PC-9 (cell line): ENCODE data around the gene SLC35F3. TPM values are rescaled to one million over a fixed set of nuclear protein-coding genes. Genes with fewer than 3 reads are reported as not detected.

ENCODE experiments used
- BruUV-seq: library from RNA; stranded (reverse); fragments of 400-500 nt; replicated peaks from 2 replicates; lab custom pipeline; 2021; lab: Mats Ljungman, UMichigan
- CTCF ChIA-PET: fragments of 300-600 bp; sonication (Branson Sonifier 250); formaldehyde crosslinking; loops from one replicate; lab custom pipeline; 2022; ENCODE audit warnings: antibody characterized with exemption; lab: Charles Lee
- POLR2A ChIA-PET: fragments of 300-600 bp; sonication (Branson Sonifier 250); formaldehyde crosslinking; loops from one replicate; lab custom pipeline; 2022; ENCODE audit warnings: antibody characterized with exemption; ENCODE audit not compliant: unreplicated experiment; lab: Charles Lee
- DNase-seq, 2 experiments: peaks; one replicate each; pipeline versions ENCODE4 v3.0.0 to v3.0.0-alpha.2; 2015 to 2022; ENCODE audit warnings: mixed read lengths in 1 of 2
- H2AFZ ChIP-seq: fragments of 200-600 bp; sonication (generic); 2 replicates; pipeline ENCODE4 v1.8.1; 2017; ENCODE audit warnings: antibody characterized with exemption
- H3F3A ChIP-seq: fragments of 200-600 bp; sonication (generic); 2 replicates; pipeline ENCODE4 v1.8.1; 2017; ENCODE audit warnings: antibody characterized with exemption, mild to moderate bottlenecking, low read depth; ENCODE audit not compliant: insufficient read depth
- H3K27ac ChIP-seq: fragments of 200-600 bp; sonication (generic); 2 replicates; pipeline ENCODE4 v1.6.1; 2016; ENCODE audit warnings: mixed run types
- H3K27me3 ChIP-seq: fragments of 200-600 bp; sonication (generic); 2 replicates; pipeline ENCODE4 v1.6.1; 2016; ENCODE audit warnings: low read depth, mixed run types; ENCODE audit not compliant: insufficient read depth
- H3K36me3 ChIP-seq: fragments of 200-600 bp; sonication (generic); 2 replicates; pipeline ENCODE4 v1.6.1; 2016; ENCODE audit warnings: low read depth, mixed run types
- H3K4me1 ChIP-seq: fragments of 200-600 bp; sonication (generic); replicated peaks from 2 replicates; pipeline ENCODE4 v1.6.1; 2016; ENCODE audit warnings: mixed run types; ENCODE audit not compliant: insufficient read depth
- H3K4me2 ChIP-seq: fragments of 200-600 bp; sonication (generic); 2 replicates; pipeline ENCODE4 v1.6.1; 2017; ENCODE audit warnings: mixed run types
- H3K4me3 ChIP-seq: fragments of 200-600 bp; sonication (generic); 2 replicates; pipeline ENCODE4 v1.6.1; 2016; ENCODE audit warnings: mixed run types
- H3K79me2 ChIP-seq: fragments of 200-600 bp; sonication (generic); 2 replicates; pipeline ENCODE4 v1.6.1; 2017; ENCODE audit warnings: low read depth, mixed run types
- H3K9me2 ChIP-seq: fragments of 200-600 bp; sonication (generic); 2 replicates; pipeline ENCODE4 v1.8.1; 2017; ENCODE audit warnings: mild to moderate bottlenecking; ENCODE audit not compliant: insufficient read depth
- H3K9me3 ChIP-seq: fragments of 200-600 bp; sonication (generic); 2 replicates; pipeline ENCODE4 v1.8.1; 2016; ENCODE audit warnings: low read depth; ENCODE audit not compliant: insufficient read depth
- H4K20me1 ChIP-seq: fragments of 200-600 bp; sonication (generic); 2 replicates; pipeline ENCODE4 v1.8.1; 2017; ENCODE audit not compliant: insufficient read depth
- EZH2 ChIP-seq: fragments of 200-600 bp; sonication (generic); IDR thresholded peaks from 2 replicates; pipeline ENCODE4 v1.8.0; 2017; ENCODE audit warnings: antibody characterized with exemption, low read depth
- intact Hi-C: fragments of 100-400 bp; cut with micrococcal nuclease; formaldehyde crosslinking; loops from one replicate; pipeline ENCODE4 v1.10.0; 2022; ENCODE audit not compliant: unreplicated experiment
- total RNA-seq: library from RNA; stranded (reverse); gene quantifications from 2 replicates; pipeline ENCODE4 v1.2.3, GENCODE V29; 2021
- TF ChIP-seq, protein P1 (sequence below): fragments of 200-600 bp; sonication (generic); conservative IDR thresholded peaks from 2 replicates; pipeline ENCODE4 v1.6.1; 2017; ENCODE audit warnings: mixed run types, antibody characterized with exemption, mild to moderate bottlenecking, moderate library complexity

Gene SLC35F3
- total RNA-seq, 1 experiment from 2014 or later, result 6.1 TPM

DNA sequence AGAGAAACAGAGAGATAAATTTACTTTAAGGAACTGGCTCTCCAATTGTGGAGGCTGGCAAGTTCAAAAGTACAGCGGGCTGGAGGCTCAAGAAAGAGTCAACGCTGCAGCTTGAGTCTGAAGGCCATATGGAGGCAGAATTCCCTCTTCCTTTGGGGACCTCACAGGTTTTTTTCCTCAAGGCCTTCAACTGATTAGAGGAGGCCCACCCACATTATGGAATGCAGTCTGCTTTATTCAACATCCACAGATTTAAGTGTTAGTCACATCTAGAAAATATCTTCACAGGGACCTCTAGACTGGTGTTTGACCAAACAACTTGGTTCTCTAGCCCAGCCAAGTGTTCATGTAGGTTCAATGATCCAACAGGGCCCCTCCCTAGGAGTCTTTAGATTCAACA lies 117.8 kb downstream of the SLC35F3 start:
- no peak for DNase-seq
- ChIA-PET POLR2A (no interaction called here), CTCF (no interaction called here)
- Histone ChIP-seq H3K27me3 (no peaks in the 10 kb centered on the region), H3K4me3 (no peak overlapping the region), H3K79me2 (no peaks in the 10 kb centered on the region), H3K4me2 (no peak overlapping the region), H2AFZ (no peak overlapping the region), H4K20me1 (no peaks in the 10 kb centered on the region), H3K27ac (no peak overlapping the region), H3K36me3 (no peaks in the 10 kb centered on the region), H3K4me1 (no peaks in the 10 kb centered on the region), H3F3A (no peaks in the 10 kb centered on the region), H3K9me3 (no peaks in the 10 kb centered on the region), H3K9me2 (no peaks in the 10 kb centered on the region)
- no TSS peak for BruUV-seq
- intact Hi-C loops, result no loop called here
- TF ChIP-seq EZH2, result no peak
- TF ChIP-seq, protein P1, sequence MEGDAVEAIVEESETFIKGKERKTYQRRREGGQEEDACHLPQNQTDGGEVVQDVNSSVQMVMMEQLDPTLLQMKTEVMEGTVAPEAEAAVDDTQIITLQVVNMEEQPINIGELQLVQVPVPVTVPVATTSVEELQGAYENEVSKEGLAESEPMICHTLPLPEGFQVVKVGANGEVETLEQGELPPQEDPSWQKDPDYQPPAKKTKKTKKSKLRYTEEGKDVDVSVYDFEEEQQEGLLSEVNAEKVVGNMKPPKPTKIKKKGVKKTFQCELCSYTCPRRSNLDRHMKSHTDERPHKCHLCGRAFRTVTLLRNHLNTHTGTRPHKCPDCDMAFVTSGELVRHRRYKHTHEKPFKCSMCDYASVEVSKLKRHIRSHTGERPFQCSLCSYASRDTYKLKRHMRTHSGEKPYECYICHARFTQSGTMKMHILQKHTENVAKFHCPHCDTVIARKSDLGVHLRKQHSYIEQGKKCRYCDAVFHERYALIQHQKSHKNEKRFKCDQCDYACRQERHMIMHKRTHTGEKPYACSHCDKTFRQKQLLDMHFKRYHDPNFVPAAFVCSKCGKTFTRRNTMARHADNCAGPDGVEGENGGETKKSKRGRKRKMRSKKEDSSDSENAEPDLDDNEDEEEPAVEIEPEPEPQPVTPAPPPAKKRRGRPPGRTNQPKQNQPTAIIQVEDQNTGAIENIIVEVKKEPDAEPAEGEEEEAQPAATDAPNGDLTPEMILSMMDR, result no peak

DNA sequence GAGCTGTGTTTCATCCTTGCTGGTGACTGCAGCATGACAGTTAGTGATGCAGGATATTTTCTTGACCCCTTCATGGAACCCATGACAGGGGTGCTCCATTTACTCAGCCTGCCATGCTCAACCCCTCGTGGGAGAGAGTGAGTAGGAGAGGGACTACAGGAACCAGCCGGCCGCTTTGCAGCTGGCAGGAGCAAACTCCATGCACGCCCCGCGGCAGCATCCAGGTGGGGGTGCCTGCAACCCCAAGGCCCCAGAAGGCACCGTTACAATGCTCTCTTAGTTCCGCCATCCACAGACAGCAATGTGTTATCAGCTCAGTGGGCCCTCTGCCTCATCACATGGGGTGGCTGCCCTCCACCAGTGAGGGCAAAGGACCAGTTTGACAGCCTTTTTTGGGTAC lies 135.1 kb downstream of the SLC35F3 start:
- no peaks in the 10 kb centered on the region for H3K36me3 ChIP-seq
- no peaks in the 10 kb centered on the region for H3K4me1 ChIP-seq
- H3F3A ChIP-seq, result no peaks in the 10 kb centered on the region
- POLR2A ChIA-PET, result no interaction called here
- H3K79me2 ChIP-seq, result no peaks in the 10 kb centered on the region
- no peak overlapping the region for H3K4me2 ChIP-seq
- no peak overlapping the region for H3K4me3 ChIP-seq
- H3K27me3 ChIP-seq, result no peaks in the 10 kb centered on the region
- TF ChIP-seq, protein P1, result no peak
- no peak for TF ChIP-seq EZH2
- no peaks in the 10 kb centered on the region for H3K9me3 ChIP-seq
- no peaks in the 10 kb centered on the region for H4K20me1 ChIP-seq
- H3K27ac ChIP-seq, result no peak overlapping the region
- H2AFZ ChIP-seq, result no peak overlapping the region
- CTCF ChIA-PET, result interaction anchor here (0.6 kb wide), 1 partner anchor 157 kb away, joined by 4 read pairs; no protein-coding TSS in a partner anchor
- no TSS peak for BruUV-seq
- intact Hi-C loops, result no loop called here
- H3K9me2 ChIP-seq, result no peaks in the 10 kb centered on the region
- DNase-seq, result no peak

DNA sequence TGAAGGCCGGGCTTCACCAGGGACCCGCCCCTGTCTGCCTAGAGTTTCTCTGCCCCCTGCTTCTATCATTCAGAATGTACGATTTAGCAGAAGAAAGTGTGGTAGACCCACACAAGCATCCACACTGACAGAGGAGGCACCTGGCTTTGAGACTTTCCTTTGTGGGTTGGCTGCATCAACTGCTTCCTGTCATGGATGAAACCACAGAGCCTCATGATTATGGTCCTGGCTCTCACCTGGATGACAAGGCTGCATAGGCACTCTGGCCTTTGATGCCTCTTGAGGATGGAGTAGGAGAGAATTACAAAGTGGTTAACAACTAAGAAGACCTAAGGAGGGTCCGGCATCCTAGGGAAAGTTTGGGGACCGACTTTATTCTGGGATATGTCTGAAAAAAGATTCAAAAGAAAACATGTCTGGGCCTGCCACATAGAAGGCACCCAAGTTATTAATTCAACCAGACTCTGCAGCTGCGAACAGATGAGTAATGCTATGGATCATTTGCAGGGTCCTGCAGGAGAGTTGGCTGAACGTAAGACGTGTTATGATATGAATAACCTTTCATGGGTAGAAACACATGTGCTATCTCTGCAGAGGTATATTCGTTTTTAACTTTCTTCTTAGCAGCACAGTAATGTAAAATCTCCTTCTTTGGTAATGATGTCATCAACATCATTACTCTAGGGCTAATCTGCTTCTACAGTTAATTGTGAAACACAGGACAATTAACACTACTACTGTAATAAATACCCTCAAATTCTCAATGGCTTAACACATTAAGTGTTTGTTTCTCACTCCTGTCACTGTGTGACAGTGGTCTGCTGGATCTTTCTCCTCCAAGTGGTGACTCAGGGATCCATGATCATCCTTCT lies 136.2 kb downstream of the SLC35F3 start:
- Histone ChIP-seq H3K9me3 (no peaks in the 10 kb centered on the region), H3K79me2 (no peaks in the 10 kb centered on the region), H3K27ac (no peak overlapping the region), H3K9me2 (no peaks in the 10 kb centered on the region), H3K36me3 (no peaks in the 10 kb centered on the region), H3K27me3 (no peaks in the 10 kb centered on the region), H3K4me3 (no peak overlapping the region), H2AFZ (no peak overlapping the region), H3K4me2 (no peak overlapping the region), H3K4me1 (no peaks in the 10 kb centered on the region), H4K20me1 (no peaks in the 10 kb centered on the region), H3F3A (no peaks in the 10 kb centered on the region)
- CTCF ChIA-PET, result no interaction called here
- POLR2A ChIA-PET, result no interaction called here
- DNase-seq, result no peak
- BruUV-seq, result no TSS peak
- intact Hi-C loops, result no loop called here
- TF ChIP-seq, protein P1, result no peak
- TF ChIP-seq EZH2, result no peak
